Panc1 (cell line): ENCODE measurements around the gene AGPS. TPM values are rescaled to one million over a fixed set of nuclear protein-coding genes. Genes with fewer than 3 reads are reported as not detected.

ENCODE experiments used
- ATAC-seq: fragments of 200-7000 bp; cut with Tn5 transposase; 2 replicates; pipeline ENCODE4 v1.9.1; 2020; ENCODE audit warnings: mild to moderate bottlenecking, moderate library complexity
- BruUV-seq: library from RNA; stranded (reverse); fragments of 400-500 nt; replicated peaks from 2 replicates; lab custom pipeline; 2021; lab: Mats Ljungman, UMichigan
- CTCF ChIA-PET: fragments of 300-600 bp; sonication (Branson Sonifier 250); formaldehyde crosslinking; loops from one replicate; lab custom pipeline; 2022; ENCODE audit warnings: antibody characterized with exemption; lab: Charles Lee
- POLR2A ChIA-PET: fragments of 300-600 bp; sonication (Branson Sonifier 250); formaldehyde crosslinking; loops from one replicate; lab custom pipeline; 2022; ENCODE audit warnings: antibody characterized with exemption; lab: Charles Lee
- DNase-seq: peaks from one replicate; pipeline ENCODE4 v3.0.0-alpha.2; 2010; ENCODE audit warnings: low read depth, low spot score
- H3K27ac ChIP-seq: 2 replicates; pipeline ENCODE4 v1.5.1; 2011; ENCODE audit warnings: mild to moderate bottlenecking, low read length, inconsistent platforms
- H3K27me3 ChIP-seq: fragments of 200-500 bp; sonication (Bioruptor generic); 2 replicates; pipeline ENCODE4 v1.6.0; 2014; ENCODE audit warnings: low read length, inconsistent platforms; ENCODE audit not compliant: control insufficient read depth, insufficient read depth
- H3K36me3 ChIP-seq: fragments of 200-500 bp; sonication (Bioruptor generic); 2 replicates; pipeline ENCODE4 v1.5.1; 2014; ENCODE audit warnings: inconsistent platforms, mild to moderate bottlenecking, low read length, moderate library complexity; ENCODE audit not compliant: control insufficient read depth, insufficient read depth
- H3K4me1 ChIP-seq: 2 replicates; pipeline ENCODE4 v1.5.1; 2011; ENCODE audit warnings: inconsistent platforms, mild to moderate bottlenecking, low read length, moderate library complexity; ENCODE audit not compliant: control insufficient read depth, insufficient read depth
- H3K4me3 ChIP-seq, 2 experiments: 2 replicates each; pipeline ENCODE4 v1.5.1; 2011 to 2012; ENCODE audit warnings: low read depth in 2 of 2, low read length in 2 of 2, mild to moderate bottlenecking in 2 of 2, inconsistent platforms in 1 of 2, moderate library complexity in 1 of 2
- H3K9me3 ChIP-seq: fragments of 200-500 bp; sonication (Bioruptor generic); 2 replicates; pipeline ENCODE4 v1.5.1; 2014; ENCODE audit warnings: low read depth, mild to moderate bottlenecking, inconsistent platforms, low read length, moderate library complexity; ENCODE audit not compliant: control insufficient read depth, insufficient read depth
- POLR2AphosphoS5 ChIP-seq: IDR thresholded peaks from 2 replicates; pipeline ENCODE4 v1.6.1; 2012; ENCODE audit warnings: mild to moderate bottlenecking, low read depth, low read length, moderate library complexity
- SIN3A ChIP-seq: IDR thresholded peaks from 2 replicates; pipeline ENCODE4 v1.6.1; 2012; ENCODE audit warnings: low read depth, mild to moderate bottlenecking, low read length, moderate library complexity, borderline replicate concordance; ENCODE audit not compliant: insufficient read depth
- TCF7L2 ChIP-seq: IDR thresholded peaks from 2 replicates; pipeline ENCODE4 v1.6.1; 2011; ENCODE audit warnings: mild to moderate bottlenecking, low read depth, low read length, inconsistent platforms
- in situ Hi-C: cut with HindIII; loops from 2 replicates; pipeline ENCODE4 v1.10.0; 2016; ENCODE audit warnings: low sequenced_read_pairs, low pct_unique_long_range_greater_than_20kb
- intact Hi-C: fragments of 100-400 bp; cut with micrococcal nuclease; formaldehyde crosslinking; loops from one replicate; pipeline ENCODE4 v1.10.0; 2022; ENCODE audit not compliant: unreplicated experiment
- total RNA-seq: library from RNA; stranded (reverse); gene quantifications from one replicate; pipeline ENCODE4 v1.2.1, GENCODE V29; 2021; ENCODE audit not compliant: unreplicated experiment
- TF ChIP-seq, protein P1 (sequence below): fragments of 450-650 bp; IDR thresholded peaks from 2 replicates; pipeline ENCODE4 v1.5.1; 2017; ENCODE audit warnings: mild to moderate bottlenecking
- TF ChIP-seq, protein P2 (sequence below), 2 experiments: IDR thresholded peaks; 2 replicates each; pipeline ENCODE4 v1.6.1; 2011 to 2012; ENCODE audit warnings: low read depth in 2 of 2, control low read depth in 1 of 2, low read length in 1 of 2, mild to moderate bottlenecking in 1 of 2, moderate library complexity in 1 of 2; ENCODE audit not compliant: insufficient read depth in 1 of 2

Gene AGPS
- total RNA-seq, 1 experiment from 2014 or later: 68.7 TPM

DNA sequence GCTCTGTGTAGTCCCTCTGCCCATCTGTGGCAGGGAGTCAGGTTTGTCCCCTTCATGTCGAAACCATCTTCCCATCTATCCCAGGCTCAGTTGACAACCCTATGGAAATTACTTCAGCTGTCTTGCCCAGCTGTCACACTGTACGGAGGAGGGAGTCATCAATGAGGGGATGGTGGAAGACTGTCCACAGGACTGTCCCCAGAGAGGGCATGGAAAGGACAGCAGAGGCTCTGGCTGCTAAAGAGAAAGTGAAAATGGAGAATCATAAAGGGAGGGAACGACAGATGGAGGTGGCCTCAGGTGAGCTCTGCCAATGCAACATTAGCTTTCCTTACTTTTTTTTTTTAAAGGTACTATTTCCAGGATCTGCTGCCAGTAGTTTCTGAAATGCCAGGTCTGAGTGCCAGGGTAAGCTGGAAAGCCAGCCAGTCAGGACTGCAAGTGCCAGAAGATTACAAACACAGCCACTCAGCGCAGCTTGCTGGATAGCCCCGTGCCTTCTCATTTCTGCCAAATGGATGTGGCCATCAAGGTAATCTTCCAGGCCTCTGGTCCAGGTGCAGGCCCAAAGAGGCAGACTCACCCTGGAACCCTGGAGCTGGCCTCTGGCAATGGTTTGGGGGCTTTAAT is 192.8 kb downstream of the AGPS start:
- CTCF ChIA-PET: interaction anchor here (0.7 kb wide), 1 partner anchor 22 kb away, joined by 7 read pairs; no protein-coding TSS in a partner anchor

GRCh38 chr2:177586154-177586553 is 193.6 kb downstream of the AGPS start:
- CTCF ChIA-PET: no interaction called here
- POLR2A ChIA-PET: no interaction called here
- Histone ChIP-seq H3K27me3 (no peaks in the 10 kb centered on the region), H3K36me3 (no peaks in the 10 kb centered on the region), H3K27ac (no peak overlapping the region), H3K4me3 (no peak overlapping the region), H3K9me3 (no peaks in the 10 kb centered on the region), H3K4me1 (no peaks in the 10 kb centered on the region)
- ATAC-seq (no peak), DNase-seq (no peak)
- TF ChIP-seq TCF7L2 (no peak), SIN3A (no peak), POLR2AphosphoS5 (no peak)
- TF ChIP-seq, protein P1, sequence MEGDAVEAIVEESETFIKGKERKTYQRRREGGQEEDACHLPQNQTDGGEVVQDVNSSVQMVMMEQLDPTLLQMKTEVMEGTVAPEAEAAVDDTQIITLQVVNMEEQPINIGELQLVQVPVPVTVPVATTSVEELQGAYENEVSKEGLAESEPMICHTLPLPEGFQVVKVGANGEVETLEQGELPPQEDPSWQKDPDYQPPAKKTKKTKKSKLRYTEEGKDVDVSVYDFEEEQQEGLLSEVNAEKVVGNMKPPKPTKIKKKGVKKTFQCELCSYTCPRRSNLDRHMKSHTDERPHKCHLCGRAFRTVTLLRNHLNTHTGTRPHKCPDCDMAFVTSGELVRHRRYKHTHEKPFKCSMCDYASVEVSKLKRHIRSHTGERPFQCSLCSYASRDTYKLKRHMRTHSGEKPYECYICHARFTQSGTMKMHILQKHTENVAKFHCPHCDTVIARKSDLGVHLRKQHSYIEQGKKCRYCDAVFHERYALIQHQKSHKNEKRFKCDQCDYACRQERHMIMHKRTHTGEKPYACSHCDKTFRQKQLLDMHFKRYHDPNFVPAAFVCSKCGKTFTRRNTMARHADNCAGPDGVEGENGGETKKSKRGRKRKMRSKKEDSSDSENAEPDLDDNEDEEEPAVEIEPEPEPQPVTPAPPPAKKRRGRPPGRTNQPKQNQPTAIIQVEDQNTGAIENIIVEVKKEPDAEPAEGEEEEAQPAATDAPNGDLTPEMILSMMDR: no peak
- TF ChIP-seq, protein P2, sequence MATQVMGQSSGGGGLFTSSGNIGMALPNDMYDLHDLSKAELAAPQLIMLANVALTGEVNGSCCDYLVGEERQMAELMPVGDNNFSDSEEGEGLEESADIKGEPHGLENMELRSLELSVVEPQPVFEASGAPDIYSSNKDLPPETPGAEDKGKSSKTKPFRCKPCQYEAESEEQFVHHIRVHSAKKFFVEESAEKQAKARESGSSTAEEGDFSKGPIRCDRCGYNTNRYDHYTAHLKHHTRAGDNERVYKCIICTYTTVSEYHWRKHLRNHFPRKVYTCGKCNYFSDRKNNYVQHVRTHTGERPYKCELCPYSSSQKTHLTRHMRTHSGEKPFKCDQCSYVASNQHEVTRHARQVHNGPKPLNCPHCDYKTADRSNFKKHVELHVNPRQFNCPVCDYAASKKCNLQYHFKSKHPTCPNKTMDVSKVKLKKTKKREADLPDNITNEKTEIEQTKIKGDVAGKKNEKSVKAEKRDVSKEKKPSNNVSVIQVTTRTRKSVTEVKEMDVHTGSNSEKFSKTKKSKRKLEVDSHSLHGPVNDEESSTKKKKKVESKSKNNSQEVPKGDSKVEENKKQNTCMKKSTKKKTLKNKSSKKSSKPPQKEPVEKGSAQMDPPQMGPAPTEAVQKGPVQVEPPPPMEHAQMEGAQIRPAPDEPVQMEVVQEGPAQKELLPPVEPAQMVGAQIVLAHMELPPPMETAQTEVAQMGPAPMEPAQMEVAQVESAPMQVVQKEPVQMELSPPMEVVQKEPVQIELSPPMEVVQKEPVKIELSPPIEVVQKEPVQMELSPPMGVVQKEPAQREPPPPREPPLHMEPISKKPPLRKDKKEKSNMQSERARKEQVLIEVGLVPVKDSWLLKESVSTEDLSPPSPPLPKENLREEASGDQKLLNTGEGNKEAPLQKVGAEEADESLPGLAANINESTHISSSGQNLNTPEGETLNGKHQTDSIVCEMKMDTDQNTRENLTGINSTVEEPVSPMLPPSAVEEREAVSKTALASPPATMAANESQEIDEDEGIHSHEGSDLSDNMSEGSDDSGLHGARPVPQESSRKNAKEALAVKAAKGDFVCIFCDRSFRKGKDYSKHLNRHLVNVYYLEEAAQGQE (IDR thresholded peaks at IDR 0.05; ENCODE audit: insufficient read depth in 1 of 2, low read depth in 2 of 2, low read length in 1 of 2): no peak
- intact Hi-C loops (no loop called here), in situ Hi-C loops (no loop called here)
- no TSS peak for BruUV-seq

More for the DNA sequence above, 192.8 kb downstream of the AGPS start:
- TF ChIP-seq POLR2AphosphoS5 (no peak), TCF7L2 (no peak), SIN3A (no peak)
- TF ChIP-seq, protein P2 (IDR thresholded peaks at IDR 0.05; ENCODE audit: insufficient read depth in 1 of 2, low read depth in 2 of 2, low read length in 1 of 2): no peak
- TF ChIP-seq, protein P1: no peak
- Histone ChIP-seq H3K4me3 (peak overlapping the region in 1 of 2 experiments; percentile 27; a peak in 1 of 4 replicates), H3K4me1 (no peaks in the 10 kb centered on the region), H3K27me3 (no peaks in the 10 kb centered on the region), H3K36me3 (no peaks in the 10 kb centered on the region), H3K27ac (no peak overlapping the region), H3K9me3 (no peaks in the 10 kb centered on the region)
- no TSS peak for BruUV-seq
- in situ Hi-C loops (no loop called here), intact Hi-C loops (no loop called here)
- DNase-seq: no peak
- POLR2A ChIA-PET: interaction anchor here (0.7 kb wide), 1 partner anchor 249 kb away, joined by 3 read pairs; no protein-coding TSS in a partner anchor
- ATAC-seq: no peak
